ENCODE data around the gene ADRA2C. TPM values are rescaled to one million over a fixed set of nuclear protein-coding genes. Genes with fewer than 3 reads are reported as not detected.

ADRA2C gene
- total RNA-seq, 1 experiment from 2014 or later = 8.6 TPM

GRCh38 chr4:3739577-3739976 lies 26.6 kb upstream of the ADRA2C start:
- peaks cover 1 to 9% of the 10 kb centered on the region in 2 experiments for H3K4me1 Mint-ChIP-seq
- H2AFZ ChIP-seq (ENCODE audit: low read length) = no peak overlapping the region
- peaks cover 0 to 17% (median 9%) of the 10 kb centered on the region in 3 experiments; a peak in 5 of 7 replicates for H3K36me3 Mint-ChIP-seq (ENCODE audit: insufficient read depth in 1 of 3, low read depth in 3 of 3)
- no peak for DNase-seq
- H3K27me3 ChIP-seq (ENCODE audit: insufficient read depth, low read length) = no peaks in the 10 kb centered on the region
- H3K14ac ChIP-seq (ENCODE audit: insufficient read depth, low read length) = no peak overlapping the region
- H3K56ac ChIP-seq (ENCODE audit: insufficient read length, low read depth, low read length) = no peak overlapping the region
- H4K20me1 ChIP-seq (ENCODE audit: control insufficient read depth, insufficient read depth, insufficient read length) = no peaks in the 10 kb centered on the region
- H4K5ac ChIP-seq (ENCODE audit: insufficient read length, low read depth, low read length) = no peak overlapping the region
- no peaks in the 10 kb centered on the region for H3K23me2 ChIP-seq (ENCODE audit: insufficient read length, low read depth, low read length, poor library complexity, severe bottlenecking)
- no peaks in the 10 kb centered on the region for H3K79me1 ChIP-seq (ENCODE audit: insufficient read depth, low read depth, low read length, poor library complexity, severe bottlenecking)
- H2BK15ac ChIP-seq (ENCODE audit: low read depth, low read length) = no peak overlapping the region
- no peaks in the 10 kb centered on the region for H3K9me3 ChIP-seq (ENCODE audit: control insufficient read depth, low read depth, low read length)
- peaks cover 37% of the 10 kb centered on the region for H3K27me3 Mint-ChIP-seq (ENCODE audit: low read depth)
- no peak overlapping the region for H3K9ac ChIP-seq (ENCODE audit: extremely low read depth, insufficient read length, low read length)
- no peak overlapping the region for H2BK20ac ChIP-seq (ENCODE audit: low read depth, low read length, poor library complexity, severe bottlenecking)
- no peak overlapping the region for H3T11ph ChIP-seq (ENCODE audit: low read length)
- no peak overlapping the region for H3K23ac ChIP-seq (ENCODE audit: insufficient read length, low read depth, low read length)
- H2BK12ac ChIP-seq (ENCODE audit: insufficient read length, low read depth, low read length) = no peak overlapping the region
- no peak overlapping the region for H4K8ac ChIP-seq (replicated peaks; ENCODE audit: insufficient read length, low read depth, low read length)
- no peak overlapping the region for H3K27ac Mint-ChIP-seq
- H2BK5ac ChIP-seq (ENCODE audit: insufficient read length, low read length) = no peak overlapping the region
- H3K4me3 Mint-ChIP-seq = no peak overlapping the region
- peaks cover 13 to 21% of the 10 kb centered on the region in 2 experiments for H3K9me3 Mint-ChIP-seq
- H3K18ac ChIP-seq (ENCODE audit: insufficient read length, low read depth, low read length) = no peak overlapping the region
- no peak for TF ChIP-seq CTCF (conservative IDR thresholded peaks at IDR 0.05)
- H2BK120ac ChIP-seq (ENCODE audit: low read depth, low read length, poor library complexity, severe bottlenecking) = no peak overlapping the region
- H4K91ac ChIP-seq (ENCODE audit: insufficient read length, low read depth, low read length) = no peak overlapping the region
- H3K4me1 ChIP-seq (ENCODE audit: insufficient read depth, low read length) = no peaks in the 10 kb centered on the region
- H3K27ac ChIP-seq (ENCODE audit: insufficient read length, low read depth, low read length) = no peak overlapping the region
- WGBS (ENCODE audit: extremely low coverage, insufficient read length, low lambda C conversion rate) = no CpG with 5 or more reads among the region's 13 CpGs
- no peak overlapping the region for H3K4ac ChIP-seq (ENCODE audit: low read depth, low read length)
- H2AK5ac ChIP-seq (ENCODE audit: insufficient read length, low read length) = no peak overlapping the region
- no peaks in the 10 kb centered on the region for H3K79me2 ChIP-seq (ENCODE audit: insufficient read depth, low read length)
- H3K4me2 ChIP-seq (ENCODE audit: insufficient read depth, insufficient read length, low read length) = no peak overlapping the region

All from H9 (cell line).